IMR-90 (cell line): ENCODE results near the gene SLC6A13. TPM values are rescaled to one million over a fixed set of nuclear protein-coding genes. Genes with fewer than 3 reads are reported as not detected.

Experiments
- ATAC-seq: fragments of 200-7000 bp; cut with Tn5 transposase; 2 replicates; pipeline ENCODE4 v1.9.1; 2020; ENCODE audit warnings: low read depth, mild to moderate bottlenecking, moderate library complexity
- BruUV-seq: library from RNA; stranded (reverse); fragments of 400-500 nt; replicated peaks from 2 replicates; lab custom pipeline; 2021; lab: Mats Ljungman, UMichigan
- CTCF ChIA-PET: fragments of 300-600 bp; formaldehyde crosslinking; extraction: SDS; loops from one replicate; lab custom pipeline; 2021; ENCODE audit warnings: antibody characterized with exemption; lab: Yijun Ruan, JAX
- POLR2A ChIA-PET: fragments of 300-600 bp; sonication (Branson Sonifier 250); formaldehyde crosslinking; loops from one replicate; lab custom pipeline; 2022; ENCODE audit warnings: antibody characterized with exemption; ENCODE audit not compliant: unreplicated experiment; lab: Charles Lee
- DNase-seq: peaks from one replicate; pipeline ENCODE4 v3.0.0; 2013
- H2AFZ ChIP-seq: replicated peaks from 2 replicates; pipeline ENCODE3; 2013; ENCODE audit warnings: low read length, mild to moderate bottlenecking; ENCODE audit not compliant: poor library complexity
- H2AK5ac ChIP-seq: 2 replicates; pipeline ENCODE4 v1.6.1; 2013; ENCODE audit warnings: low read depth, low read length, inconsistent platforms
- H2AK9ac ChIP-seq: replicated peaks from 2 replicates; pipeline ENCODE3; 2013; ENCODE audit warnings: mild to moderate bottlenecking, low read depth, low read length, moderate library complexity; ENCODE audit not compliant: poor library complexity
- H2BK120ac ChIP-seq: 2 replicates; pipeline ENCODE4 v1.6.1; 2013; ENCODE audit warnings: low read depth, low read length, inconsistent platforms
- H2BK15ac ChIP-seq: 3 replicates; pipeline ENCODE4 v1.6.1; 2013; ENCODE audit warnings: low read depth, low read length, inconsistent platforms
- H2BK20ac ChIP-seq: 2 replicates; pipeline ENCODE4 v1.6.1; 2013; ENCODE audit warnings: low read depth, mild to moderate bottlenecking, inconsistent platforms, low read length, moderate library complexity
- H2BK5ac ChIP-seq: 2 replicates; pipeline ENCODE4 v1.6.1; 2013; ENCODE audit warnings: mild to moderate bottlenecking, low read depth, low read length, inconsistent platforms; ENCODE audit not compliant: poor library complexity, severe bottlenecking
- H3K14ac ChIP-seq: replicated peaks from 2 replicates; pipeline ENCODE4 v1.6.1; 2013; ENCODE audit warnings: low read depth, low read length, inconsistent platforms
- H3K18ac ChIP-seq: 2 replicates; pipeline ENCODE4 v1.6.1; 2013; ENCODE audit warnings: low read depth, low read length, control low read depth
- H3K23ac ChIP-seq: 2 replicates; pipeline ENCODE4 v1.6.1; 2013; ENCODE audit warnings: low read depth, low read length, inconsistent platforms
- H3K27ac ChIP-seq: 2 replicates; pipeline ENCODE4 v1.5.1; 2013; ENCODE audit warnings: mild to moderate bottlenecking, control low read depth, low read length; ENCODE audit not compliant: insufficient read depth
- H3K27me3 ChIP-seq: 2 replicates; pipeline ENCODE4 v1.6.1; 2013; ENCODE audit warnings: low read length; ENCODE audit not compliant: control insufficient read depth, insufficient read depth
- H3K36me3 ChIP-seq: 2 replicates; pipeline ENCODE4 v1.6.1; 2013; ENCODE audit warnings: low read length, mixed read lengths; ENCODE audit not compliant: control insufficient read depth, insufficient read depth
- H3K4ac ChIP-seq: 2 replicates; pipeline ENCODE4 v1.6.1; 2013; ENCODE audit warnings: low read depth, low read length, inconsistent platforms
- H3K4me1 ChIP-seq: 2 replicates; pipeline ENCODE4 v1.6.1; 2013; ENCODE audit warnings: low read length, mixed read lengths; ENCODE audit not compliant: control insufficient read depth, insufficient read depth
- H3K4me2 ChIP-seq: 2 replicates; pipeline ENCODE4 v1.6.1; 2013; ENCODE audit warnings: low read depth, mild to moderate bottlenecking, control low read depth, low read length, moderate library complexity
- H3K4me3 ChIP-seq: 2 replicates; pipeline ENCODE4 v1.5.1; 2013; ENCODE audit warnings: low read depth, mild to moderate bottlenecking, control low read depth, low read length, moderate library complexity; ENCODE audit not compliant: insufficient read depth
- H3K56ac ChIP-seq: 2 replicates; pipeline ENCODE4 v1.6.1; 2013; ENCODE audit warnings: low read length, inconsistent platforms; ENCODE audit not compliant: insufficient read depth; ENCODE audit errors: extremely low read depth
- H3K79me1 ChIP-seq, 2 experiments: 2 replicates each; pipeline ENCODE4 v1.6.1; 2013; ENCODE audit warnings: low read length in 2 of 2, inconsistent platforms in 1 of 2, low read depth in 1 of 2
- H3K9ac ChIP-seq: 2 replicates; pipeline ENCODE4 v1.6.1; 2013; ENCODE audit warnings: low read depth, low read length, control low read depth
- H3K9me1 ChIP-seq: 2 replicates; pipeline ENCODE4 v1.6.1; 2013; ENCODE audit warnings: low read length, inconsistent platforms; ENCODE audit not compliant: insufficient read depth
- H3K9me3 ChIP-seq: 2 replicates; pipeline ENCODE4 v1.6.1; 2013; ENCODE audit warnings: low read length; ENCODE audit not compliant: control insufficient read depth, insufficient read depth
- H4K20me1 ChIP-seq: 2 replicates; pipeline ENCODE4 v1.6.1; 2013; ENCODE audit warnings: low read length, inconsistent platforms; ENCODE audit not compliant: insufficient read depth
- H4K5ac ChIP-seq: 2 replicates; pipeline ENCODE4 v1.6.1; 2013; ENCODE audit warnings: mild to moderate bottlenecking, low read depth, low read length, control low read depth
- H4K8ac ChIP-seq, 2 experiments: 2 replicates each; pipeline ENCODE4 v1.6.1; 2013; ENCODE audit warnings: low read depth in 2 of 2, low read length in 2 of 2, control low read depth in 1 of 2, inconsistent platforms in 1 of 2
- H4K91ac ChIP-seq: 2 replicates; pipeline ENCODE4 v1.6.1; 2013; ENCODE audit warnings: low read depth, low read length, inconsistent platforms; ENCODE audit not compliant: insufficient read depth
- BHLHE40 ChIP-seq: fragments of 150-350 bp; IDR thresholded peaks from 2 replicates; pipeline ENCODE4 v1.6.1; 2016; ENCODE audit warnings: mild to moderate bottlenecking, low read depth, low read length
- CEBPB ChIP-seq: IDR thresholded peaks from 2 replicates; pipeline ENCODE4 v1.6.1; 2012; ENCODE audit warnings: low read depth, low read length, improper control_type of control experiment
- CHD1 ChIP-seq: IDR thresholded peaks from 2 replicates; pipeline ENCODE4 v1.6.1; 2012; ENCODE audit warnings: low read depth, low read length, improper control_type of control experiment
- ELK1 ChIP-seq: fragments of 150-350 bp; IDR thresholded peaks from 2 replicates; pipeline ENCODE4 v1.6.1; 2016; ENCODE audit warnings: low read depth, mild to moderate bottlenecking, low read length, moderate library complexity, borderline replicate concordance
- FOS ChIP-seq: fragments of 150-350 bp; IDR thresholded peaks from 2 replicates; pipeline ENCODE4 v1.6.1; 2016; ENCODE audit warnings: low read depth, low read length
- MAFK ChIP-seq: IDR thresholded peaks from 2 replicates; pipeline ENCODE4 v1.6.1; 2012; ENCODE audit warnings: low read depth, low read length, improper control_type of control experiment
- MAZ ChIP-seq: IDR thresholded peaks from 2 replicates; pipeline ENCODE4 v1.6.1; 2012; ENCODE audit warnings: low read depth, mild to moderate bottlenecking, low read length, improper control_type of control experiment, moderate library complexity, borderline replicate concordance
- MXI1 ChIP-seq: IDR thresholded peaks from 2 replicates; pipeline ENCODE4 v1.6.1; 2012; ENCODE audit warnings: low read depth, mild to moderate bottlenecking, low read length, moderate library complexity, borderline replicate concordance
- NFE2L2 ChIP-seq: fragments of 150-350 bp; IDR thresholded peaks from 2 replicates; pipeline ENCODE4 v1.6.1; 2016; ENCODE audit warnings: low read depth, mild to moderate bottlenecking, low read length
- POLR2A ChIP-seq: IDR thresholded peaks from 2 replicates; pipeline ENCODE4 v1.6.1; 2012; ENCODE audit warnings: mild to moderate bottlenecking, low read depth, low read length
- RAD21 ChIP-seq: IDR thresholded peaks from 2 replicates; pipeline ENCODE4 v1.6.1; 2012; ENCODE audit warnings: low read length, improper control_type of control experiment
- RFX5 ChIP-seq: IDR thresholded peaks from 2 replicates; pipeline ENCODE4 v1.8.0; 2012; ENCODE audit warnings: low read depth, mild to moderate bottlenecking, low read length, moderate library complexity
- SMC3 ChIP-seq: fragments of 150-350 bp; IDR thresholded peaks from 2 replicates; pipeline ENCODE4 v1.6.1; 2016; ENCODE audit warnings: low read depth, mild to moderate bottlenecking, antibody characterized with exemption, low read length, moderate library complexity
- USF2 ChIP-seq: fragments of 150-350 bp; IDR thresholded peaks from 2 replicates; pipeline ENCODE4 v1.6.1; 2017; ENCODE audit warnings: mild to moderate bottlenecking, antibody characterized with exemption, low read length, low read depth
- WGBS, 2 experiments: methylation state at CpG; one replicate each; pipeline versions ENCODE4 v1.1.5 to v1.1.7; 2013; ENCODE audit warnings: missing lambda C conversion rate in 2 of 2; ENCODE audit not compliant: insufficient read length in 1 of 2; ENCODE audit errors: extremely low coverage in 2 of 2; 5-methylcytosine and 5-hydroxymethylcytosine counted together
- dilution Hi-C: fragments of 300-500 bp; cut with HindIII; formaldehyde crosslinking; loops from one replicate; pipeline ENCODE4 v1.14.3; 2018; ENCODE audit warnings: low sequenced_read_pairs; ENCODE audit not compliant: unreplicated experiment
- in situ Hi-C: fragments of 300-500 bp; cut with MboI; formaldehyde crosslinking; loops from 3 replicates; pipeline ENCODE4 v1.14.3; 2019; ENCODE audit warnings: low sequenced_read_pairs, inconsistent platforms, mixed read lengths
- intact Hi-C: fragments of 100-400 bp; cut with micrococcal nuclease; formaldehyde crosslinking; loops from 2 replicates; pipeline ENCODE4 v1.10.0; 2022
- polyA plus RNA-seq, 3 experiments: library from polyadenylated mRNA; depleted of rRNA; stranded (reverse); fragments of >200 nt; gene quantifications; 2 replicates each; pipeline ENCODE4 v1.2.3, GENCODE V29; 2012; ENCODE audit warnings: low replicate concordance in 1 of 3
- total RNA-seq: library from RNA; depleted of rRNA; stranded (reverse); fragments of >200 nt; gene quantifications from 2 replicates; pipeline ENCODE4 v1.2.3, GENCODE V29; 2012

The SLC6A13 gene
- total and polyA plus RNA-seq, 2 of the 4 experiments (the other 2 are of a cell fraction), result under 0.01 to 0.10 TPM

- POLR2A ChIA-PET, result interaction anchor here (0.6 kb wide), 1 partner anchor 31 kb away, joined by 3 read pairs; no protein-coding TSS in a partner anchor
- Histone ChIP-seq H2AK9ac (no peak overlapping the region), H3K56ac (no peak overlapping the region), H3K9me1 (peaks cover 4% of the 10 kb centered on the region; the same call in 1 of the 2 replicates), H3K9ac (no peak overlapping the region), H3K4me1 (peaks cover 6% of the 10 kb centered on the region), H3K14ac (no peak overlapping the region), H3K4ac (no peak overlapping the region), H4K20me1 (no peaks in the 10 kb centered on the region), H3K27ac (no peak overlapping the region), H3K27me3 (peaks cover 35% of the 10 kb centered on the region), H3K4me2 (no peak overlapping the region), H3K23ac (no peak overlapping the region), H2BK120ac (no peak overlapping the region), H3K4me3 (no peak overlapping the region), H2AK5ac (no peak overlapping the region), H2AFZ (no peak overlapping the region), H4K91ac (no peak overlapping the region), H4K5ac (no peak overlapping the region), H2BK20ac (no peak overlapping the region), H3K18ac (no peak overlapping the region), H2BK15ac (no peak overlapping the region), H3K79me1 (no peaks in the 10 kb centered on the region), H4K8ac (no peak overlapping the region), H3K36me3 (no peaks in the 10 kb centered on the region), H2BK5ac (no peak overlapping the region), H3K9me3 (no peaks in the 10 kb centered on the region)
- no peak for TF ChIP-seq RFX5
- no peak for TF ChIP-seq CHD1
- no peak for TF ChIP-seq SMC3
- no peak for TF ChIP-seq MXI1
- TF ChIP-seq MAZ, result no peak
- TF ChIP-seq NFE2L2, result no peak
- TF ChIP-seq RAD21, result no peak
- no peak for TF ChIP-seq POLR2A
- no peak for TF ChIP-seq CEBPB
- TF ChIP-seq USF2, result no peak
- TF ChIP-seq FOS, result no peak
- no peak for TF ChIP-seq MAFK
- no peak for TF ChIP-seq BHLHE40
- no peak for TF ChIP-seq ELK1
- BruUV-seq, result no TSS peak
- in situ Hi-C loops, result no loop called here
- DNase-seq, result no peak
- intact Hi-C loops, result no loop called here
- CTCF ChIA-PET, result no interaction called here
- dilution Hi-C loops, result no loop called here
- 80% methylated on average over 1 of the region's 3 CpGs; no CpG with 5 or more reads in 1 of the 2 experiments for WGBS, 2 experiments
- ATAC-seq, result no peak
Observed at GRCh38 chr12:264269-264668, 1.6 kb upstream of the SLC6A13 start.
